HepG2 (cell line): ENCODE measurements around the gene SRXN1. TPM values are rescaled to one million over a fixed set of nuclear protein-coding genes. Genes with fewer than 3 reads are reported as not detected.

ENCODE experiments used
- ARID4A ChIP-seq: sonication (generic); formaldehyde crosslinking; IDR thresholded peaks from 2 replicates; pipeline ENCODE4 v1.5.0; 2020; ENCODE audit warnings: mild to moderate bottlenecking, missing genetic modification reagents, borderline replicate concordance
- ATF2 ChIP-seq: sonication (generic); formaldehyde crosslinking; IDR thresholded peaks from 2 replicates; pipeline ENCODE4 v1.4.0; 2020; ENCODE audit warnings: missing genetic modification reagents
- DPF2 ChIP-seq: sonication (generic); formaldehyde crosslinking; IDR thresholded peaks from 2 replicates; pipeline ENCODE4 v1.4.0; 2020; ENCODE audit warnings: mild to moderate bottlenecking, low read depth, missing genetic modification reagents, borderline replicate concordance
- ETV6 ChIP-seq: sonication (generic); formaldehyde crosslinking; conservative IDR thresholded peaks from 2 replicates; pipeline ENCODE4 v1.4.0; 2020; ENCODE audit warnings: missing genetic modification reagents
- HNRNPH1 ChIP-seq: fragments of 200-400 bp; formaldehyde crosslinking; optimal IDR thresholded peaks from 2 replicates; pipeline ENCODE3; 2017; ENCODE audit warnings: mild to moderate bottlenecking, low read depth, low read length
- HOMEZ ChIP-seq: IDR thresholded peaks from 2 replicates; pipeline ENCODE4 v1.6.1; 2016; ENCODE audit warnings: low read depth
- JUNB ChIP-seq: sonication (generic); formaldehyde crosslinking; IDR thresholded peaks from 2 replicates; pipeline ENCODE4 v1.8.0; 2022; ENCODE audit warnings: missing genetic modification reagents, mild to moderate bottlenecking, borderline replicate concordance
- MZF1 ChIP-seq: sonication (generic); formaldehyde crosslinking; IDR thresholded peaks from 2 replicates; pipeline ENCODE4 v1.8.1; 2023; ENCODE audit warnings: mild to moderate bottlenecking, missing genetic modification reagents, borderline replicate concordance
- NKX3-1 ChIP-seq: sonication (generic); formaldehyde crosslinking; IDR thresholded peaks from 2 replicates; pipeline ENCODE4 v1.5.0; 2020; ENCODE audit warnings: missing genetic modification reagents
- PAWR ChIP-seq: sonication (generic); formaldehyde crosslinking; IDR thresholded peaks from 2 replicates; pipeline ENCODE4 v1.4.0; 2020; ENCODE audit warnings: missing genetic modification reagents, mild to moderate bottlenecking, borderline replicate concordance
- PCBP1 ChIP-seq: fragments of 200-400 bp; formaldehyde crosslinking; IDR thresholded peaks from 2 replicates; pipeline ENCODE4 v1.6.1; 2017; ENCODE audit warnings: mild to moderate bottlenecking, low read depth, low read length, borderline replicate concordance
- ZBTB1 ChIP-seq: sonication (generic); formaldehyde crosslinking; IDR thresholded peaks from 2 replicates; pipeline ENCODE4 v1.4.0; 2020; ENCODE audit warnings: missing genetic modification reagents, borderline replicate concordance
- ZFP36L1 ChIP-seq: sonication (generic); formaldehyde crosslinking; IDR thresholded peaks from 2 replicates; pipeline ENCODE4 v1.8.0; 2022; ENCODE audit warnings: mild to moderate bottlenecking, missing genetic modification reagents, moderate library complexity
- ZKSCAN1 ChIP-seq: fragments of 150-350 bp; IDR thresholded peaks from 2 replicates; pipeline ENCODE4 v1.6.1; 2014; ENCODE audit warnings: low read length
- polyA plus RNA-seq, 8 experiments: library from polyadenylated mRNA; depleted of rRNA in 3 of 8; stranded (reverse) in 7 of 8; unstranded in 1 of 8; fragments of >200 nt; fragmentation: Illumina TruSeq in 4 of 8; extraction: Trizol in 4 of 8; gene quantifications; 2 replicates each; pipeline versions ENCODE4 v1.2.1 to v1.2.3, GENCODE V29; 2011 to 2016; ENCODE audit warnings: low read depth in 4 of 8, missing spikeins in 1 of 8, mixed read lengths in 1 of 8; ENCODE audit not compliant: insufficient read depth in 1 of 8
- total RNA-seq, 5 experiments: library from RNA; depleted of rRNA; stranded (reverse); fragments of >200 nt; fragmentation: Illumina TruSeq; extraction: Trizol; gene quantifications; 2 replicates each; pipeline ENCODE4 v1.2.3, GENCODE V29; 2016; ENCODE audit warnings: low read depth in 1 of 5
- TF ChIP-seq, protein P1 (sequence below): sonication (generic); formaldehyde crosslinking; IDR thresholded peaks from 2 replicates; pipeline ENCODE4 v1.8.0; 2022; ENCODE audit warnings: mild to moderate bottlenecking, missing genetic modification reagents, borderline replicate concordance
- TF ChIP-seq, protein P2 (sequence below): sonication (generic); formaldehyde crosslinking; IDR thresholded peaks from 2 replicates; pipeline ENCODE4 v1.5.0; 2020; ENCODE audit warnings: mild to moderate bottlenecking, missing genetic modification reagents
- TF ChIP-seq, protein P3 (sequence below): sonication (generic); formaldehyde crosslinking; IDR thresholded peaks from 2 replicates; pipeline ENCODE4 v1.4.0; 2020; ENCODE audit warnings: missing genetic modification reagents, borderline replicate concordance

Gene SRXN1
- total and polyA plus RNA-seq, 2 of the 13 experiments (the other 11 are each of a cell fraction or from before 2014, with no cell fraction given): 29.9 to 87.7 TPM

DNA sequence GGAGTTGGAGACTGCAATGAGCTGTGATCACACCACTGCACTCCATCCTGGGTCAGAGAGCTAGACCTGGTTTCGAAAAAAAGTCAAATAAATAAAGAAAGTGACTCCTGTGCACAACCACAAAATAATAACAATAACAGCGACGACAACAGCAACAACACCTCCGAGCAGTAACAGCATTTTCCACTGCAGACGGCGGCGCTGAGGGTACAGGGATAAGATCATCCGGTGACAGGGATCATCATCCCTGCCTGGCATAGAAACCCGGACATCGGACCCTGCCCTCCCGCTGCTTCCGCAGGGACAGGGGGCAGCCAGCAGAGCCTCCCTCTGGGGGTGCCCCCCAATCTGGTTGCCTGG is 11.5 kb downstream of the SRXN1 start (continued):
- TF ChIP-seq ARID4A (peak; percentile 22; the same call in 1 of the 2 replicates), JUNB (CRISPR knock-in tag) (no peak), DPF2 (peak; percentile 69; the same call in 1 of the 2 replicates), ZFP36L1 (CRISPR knock-in tag) (no peak), ZKSCAN1 (peak; percentile 35; the same call in 1 of the 2 replicates), ZBTB1 (CRISPR knock-in tag) (no peak), HNRNPH1 (no peak), NKX3-1 (CRISPR knock-in tag) (no peak), HOMEZ (peak; percentile 70), PAWR (CRISPR knock-in tag) (no peak), ATF2 (peak; percentile 41; the same call in 1 of the 2 replicates), PCBP1 (no peak), MZF1 (CRISPR knock-in tag) (no peak), ETV6 (0 out of 2 replicates have a peak, but pooled peaks have one; percentile 45)
- TF ChIP-seq, protein P1, sequence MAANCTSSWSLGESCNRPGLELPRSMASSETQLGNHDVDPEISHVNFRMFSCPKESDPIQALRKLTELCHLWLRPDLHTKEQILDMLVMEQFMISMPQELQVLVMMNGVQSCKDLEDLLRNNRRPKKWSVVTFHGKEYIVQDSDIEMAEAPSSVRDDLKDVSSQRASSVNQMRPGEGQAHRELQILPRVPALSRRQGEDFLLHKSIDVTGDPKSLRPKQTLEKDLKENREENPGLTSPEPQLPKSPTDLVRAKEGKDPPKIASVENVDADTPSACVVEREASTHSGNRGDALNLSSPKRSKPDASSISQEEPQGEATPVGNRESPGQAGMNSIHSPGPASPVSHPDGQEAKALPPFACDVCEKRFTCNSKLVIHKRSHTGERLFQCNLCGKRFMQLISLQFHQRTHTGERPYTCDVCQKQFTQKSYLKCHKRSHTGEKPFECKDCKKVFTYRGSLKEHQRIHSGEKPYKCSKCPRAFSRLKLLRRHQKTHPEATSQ (CRISPR knock-in tag): no peak
- TF ChIP-seq, protein P2, sequence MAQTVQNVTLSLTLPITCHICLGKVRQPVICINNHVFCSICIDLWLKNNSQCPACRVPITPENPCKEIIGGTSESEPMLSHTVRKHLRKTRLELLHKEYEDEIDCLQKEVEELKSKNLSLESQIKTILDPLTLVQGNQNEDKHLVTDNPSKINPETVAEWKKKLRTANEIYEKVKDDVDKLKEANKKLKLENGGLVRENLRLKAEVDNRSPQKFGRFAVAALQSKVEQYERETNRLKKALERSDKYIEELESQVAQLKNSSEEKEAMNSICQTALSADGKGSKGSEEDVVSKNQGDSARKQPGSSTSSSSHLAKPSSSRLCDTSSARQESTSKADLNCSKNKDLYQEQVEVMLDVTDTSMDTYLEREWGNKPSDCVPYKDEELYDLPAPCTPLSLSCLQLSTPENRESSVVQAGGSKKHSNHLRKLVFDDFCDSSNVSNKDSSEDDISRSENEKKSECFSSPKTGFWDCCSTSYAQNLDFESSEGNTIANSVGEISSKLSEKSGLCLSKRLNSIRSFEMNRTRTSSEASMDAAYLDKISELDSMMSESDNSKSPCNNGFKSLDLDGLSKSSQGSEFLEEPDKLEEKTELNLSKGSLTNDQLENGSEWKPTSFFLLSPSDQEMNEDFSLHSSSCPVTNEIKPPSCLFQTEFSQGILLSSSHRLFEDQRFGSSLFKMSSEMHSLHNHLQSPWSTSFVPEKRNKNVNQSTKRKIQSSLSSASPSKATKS (CRISPR knock-in tag): no peak
- TF ChIP-seq, protein P3, sequence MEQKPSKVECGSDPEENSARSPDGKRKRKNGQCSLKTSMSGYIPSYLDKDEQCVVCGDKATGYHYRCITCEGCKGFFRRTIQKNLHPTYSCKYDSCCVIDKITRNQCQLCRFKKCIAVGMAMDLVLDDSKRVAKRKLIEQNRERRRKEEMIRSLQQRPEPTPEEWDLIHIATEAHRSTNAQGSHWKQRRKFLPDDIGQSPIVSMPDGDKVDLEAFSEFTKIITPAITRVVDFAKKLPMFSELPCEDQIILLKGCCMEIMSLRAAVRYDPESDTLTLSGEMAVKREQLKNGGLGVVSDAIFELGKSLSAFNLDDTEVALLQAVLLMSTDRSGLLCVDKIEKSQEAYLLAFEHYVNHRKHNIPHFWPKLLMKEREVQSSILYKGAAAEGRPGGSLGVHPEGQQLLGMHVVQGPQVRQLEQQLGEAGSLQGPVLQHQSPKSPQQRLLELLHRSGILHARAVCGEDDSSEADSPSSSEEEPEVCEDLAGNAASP (CRISPR knock-in tag): peak; percentile 33; the same call in 1 of the 2 replicates
